ENCODE measurements around the gene HOXC5. TPM values are rescaled to one million over a fixed set of nuclear protein-coding genes. Genes with fewer than 3 reads are reported as not detected.
A peak's percentile ranks its signal among the peaks of the same experiment; 100 is the strongest.
"Not testable (repeated sequence)": the region's sequence is repeated elsewhere in the genome, so short reads cannot be mapped to it uniquely, and the experiment has no call there.

The HOXC5 gene
- total RNA-seq, 1 experiment from 2014 or later = not detected

DNA sequence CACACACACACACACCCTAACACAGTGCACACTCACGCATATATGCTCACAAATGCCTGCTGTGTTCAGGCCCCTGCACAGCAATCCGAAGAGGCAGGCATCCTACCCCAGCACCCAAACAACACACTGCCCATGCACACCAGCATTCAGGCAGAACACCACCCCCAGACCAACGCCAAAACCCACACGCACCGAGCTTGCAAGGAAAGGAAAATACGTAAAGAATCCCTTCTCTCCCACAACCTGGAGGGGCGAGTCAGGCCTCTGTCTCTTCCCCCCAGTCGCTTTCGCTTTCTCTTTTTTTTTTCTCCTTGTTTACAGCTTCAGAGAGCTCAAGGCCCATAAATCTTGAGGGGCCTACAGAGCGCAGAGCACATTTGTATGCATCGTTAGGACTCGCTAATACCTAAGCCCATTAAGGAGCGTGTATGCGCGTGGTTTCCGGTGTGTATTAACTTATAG lies 48.2 kb downstream of the HOXC5 start:
- DNase-seq; H3K79me1 ChIP-seq (ENCODE audit: insufficient read depth, low read depth, low read length, poor library complexity, severe bottlenecking); H3K4me1 ChIP-seq (ENCODE audit: insufficient read depth, low read length); H3K18ac ChIP-seq (ENCODE audit: insufficient read length, low read depth, low read length); H3K23ac ChIP-seq (ENCODE audit: insufficient read length, low read depth, low read length); H4K91ac ChIP-seq (ENCODE audit: insufficient read length, low read depth, low read length); H4K20me1 ChIP-seq (ENCODE audit: control insufficient read depth, insufficient read depth, insufficient read length); H3K14ac ChIP-seq (ENCODE audit: insufficient read depth, low read length); H2BK120ac ChIP-seq (ENCODE audit: low read depth, low read length, poor library complexity, severe bottlenecking); H2BK20ac ChIP-seq (ENCODE audit: low read depth, low read length, poor library complexity, severe bottlenecking); H3K27ac Mint-ChIP-seq; H3K79me2 ChIP-seq (ENCODE audit: insufficient read depth, low read length); H4K5ac ChIP-seq (ENCODE audit: insufficient read length, low read depth, low read length); H2AK5ac ChIP-seq (ENCODE audit: insufficient read length, low read length); H4K8ac ChIP-seq (replicated peaks; ENCODE audit: insufficient read length, low read depth, low read length); H2BK15ac ChIP-seq (ENCODE audit: low read depth, low read length); H2AFZ ChIP-seq (ENCODE audit: low read length); H2BK5ac ChIP-seq (ENCODE audit: insufficient read length, low read length); H3K36me3 Mint-ChIP-seq (ENCODE audit: insufficient read depth in 1 of 3, low read depth in 3 of 3); H3K56ac ChIP-seq (ENCODE audit: insufficient read length, low read depth, low read length); H3K9me3 ChIP-seq (ENCODE audit: control insufficient read depth, low read depth, low read length); H3K9ac ChIP-seq (ENCODE audit: extremely low read depth, insufficient read length, low read length); H2BK12ac ChIP-seq (ENCODE audit: insufficient read length, low read depth, low read length); H3K27ac ChIP-seq (ENCODE audit: insufficient read length, low read depth, low read length); H3K23me2 ChIP-seq (ENCODE audit: insufficient read length, low read depth, low read length, poor library complexity, severe bottlenecking); H3T11ph ChIP-seq (ENCODE audit: low read length); H3K4ac ChIP-seq (ENCODE audit: low read depth, low read length): not testable (repeated sequence)
- peaks cover 36 to 47% of the 10 kb centered on the region in 2 experiments for H3K4me1 Mint-ChIP-seq
- H3K27me3 ChIP-seq (ENCODE audit: insufficient read depth, low read length) = peaks cover 79% of the 10 kb centered on the region
- WGBS (ENCODE audit: extremely low coverage, insufficient read length, low lambda C conversion rate) = no CpG with 5 or more reads among the region's 16 CpGs
- H3K27me3 Mint-ChIP-seq (ENCODE audit: low read depth) = peaks cover 96% of the 10 kb centered on the region
- H3K9me3 Mint-ChIP-seq = peaks cover 2 to 18% of the 10 kb centered on the region in 2 experiments; a peak in 4 of 5 replicates
- peak overlapping the region in 1 of 2 experiments; percentile 64; a peak in 2 of 5 replicates for H3K4me3 Mint-ChIP-seq
- peak overlapping the region; percentile 25 for H3K4me2 ChIP-seq (ENCODE audit: insufficient read depth, insufficient read length, low read length)

- H3K9me3 Mint-ChIP-seq = peaks cover 2 to 18% of the 10 kb centered on the region in 2 experiments; a peak in 4 of 5 replicates
- not testable (repeated sequence) for H3K14ac ChIP-seq (ENCODE audit: insufficient read depth, low read length); H2BK15ac ChIP-seq (ENCODE audit: low read depth, low read length); H2BK20ac ChIP-seq (ENCODE audit: low read depth, low read length, poor library complexity, severe bottlenecking); H3K56ac ChIP-seq (ENCODE audit: insufficient read length, low read depth, low read length); H2AK5ac ChIP-seq (ENCODE audit: insufficient read length, low read length); H3K18ac ChIP-seq (ENCODE audit: insufficient read length, low read depth, low read length); H3K79me2 ChIP-seq (ENCODE audit: insufficient read depth, low read length); H2BK5ac ChIP-seq (ENCODE audit: insufficient read length, low read length); H3K9ac ChIP-seq (ENCODE audit: extremely low read depth, insufficient read length, low read length); H2BK12ac ChIP-seq (ENCODE audit: insufficient read length, low read depth, low read length); H3K27ac Mint-ChIP-seq; H3K23ac ChIP-seq (ENCODE audit: insufficient read length, low read depth, low read length); H4K8ac ChIP-seq (replicated peaks; ENCODE audit: insufficient read length, low read depth, low read length); H3K27ac ChIP-seq (ENCODE audit: insufficient read length, low read depth, low read length); H3K36me3 Mint-ChIP-seq (ENCODE audit: insufficient read depth in 1 of 3, low read depth in 3 of 3); H3K79me1 ChIP-seq (ENCODE audit: insufficient read depth, low read depth, low read length, poor library complexity, severe bottlenecking); H3T11ph ChIP-seq (ENCODE audit: low read length); DNase-seq; H4K91ac ChIP-seq (ENCODE audit: insufficient read length, low read depth, low read length); H3K9me3 ChIP-seq (ENCODE audit: control insufficient read depth, low read depth, low read length); H4K5ac ChIP-seq (ENCODE audit: insufficient read length, low read depth, low read length); H2AFZ ChIP-seq (ENCODE audit: low read length); H3K4ac ChIP-seq (ENCODE audit: low read depth, low read length); H3K4me1 ChIP-seq (ENCODE audit: insufficient read depth, low read length); H2BK120ac ChIP-seq (ENCODE audit: low read depth, low read length, poor library complexity, severe bottlenecking); H4K20me1 ChIP-seq (ENCODE audit: control insufficient read depth, insufficient read depth, insufficient read length); H3K23me2 ChIP-seq (ENCODE audit: insufficient read length, low read depth, low read length, poor library complexity, severe bottlenecking)
- H3K27me3 ChIP-seq (ENCODE audit: insufficient read depth, low read length) = peaks cover 85% of the 10 kb centered on the region
- peak overlapping the region; percentile 38 to 64; a peak in 4 of 5 replicates for H3K4me3 Mint-ChIP-seq
- H3K27me3 Mint-ChIP-seq (ENCODE audit: low read depth) = peaks cover 97% of the 10 kb centered on the region
- peak overlapping the region; percentile 30 for H3K4me2 ChIP-seq (ENCODE audit: insufficient read depth, insufficient read length, low read length)
- WGBS (ENCODE audit: extremely low coverage, insufficient read length, low lambda C conversion rate) = no CpG with 5 or more reads among the region's 35 CpGs
- peaks cover 30 to 41% of the 10 kb centered on the region in 2 experiments for H3K4me1 Mint-ChIP-seq
These were observed 48.9 kb downstream of the HOXC5 start for GRCh38 chr12:54081581-54082396.
